Mucosa of descending colon (tissue), 3 donors: ENCODE data around the gene STAT4. TPM values are rescaled to one million over a fixed set of nuclear protein-coding genes. Genes with fewer than 3 reads are reported as not detected.

Experiments used
- ATAC-seq: fragments of 200-7000 bp; cut with Tn5 transposase; one replicate; pipeline ENCODE4 v1.9.1; 2020; ENCODE audit warnings: mild to moderate bottlenecking, moderate library complexity
- DNase-seq, 3 donors: peaks; one replicate each; pipeline ENCODE4 v3.0.0-alpha.2; 2020
- H3K36me3 ChIP-seq: fragments of 200-600 bp; one replicate; pipeline ENCODE4 v1.8.0; 2021; ENCODE audit warnings: low read depth, mild to moderate bottlenecking
- H3K4me1 ChIP-seq: fragments of 200-600 bp; one replicate; pipeline ENCODE4 v1.8.0; 2021; ENCODE audit warnings: low read depth, mild to moderate bottlenecking
- H3K4me3 ChIP-seq: fragments of 200-600 bp; one replicate; pipeline ENCODE4 v1.8.0; 2021; ENCODE audit warnings: mild to moderate bottlenecking
- H3K9me3 ChIP-seq: fragments of 200-600 bp; one replicate; pipeline ENCODE4 v1.8.0; 2021; ENCODE audit warnings: mild to moderate bottlenecking
- CTCF ChIP-seq: fragments of 200-600 bp; IDR thresholded peaks from one replicate; pipeline ENCODE4 v1.8.0; 2022; ENCODE audit warnings: antibody characterized with exemption, mild to moderate bottlenecking
- intact Hi-C, 2 donors: fragments of 100-400 bp; cut with DNase I in 1 of 2; cut with micrococcal nuclease in 1 of 2; formaldehyde crosslinking; loops; one replicate each; pipeline versions ENCODE4 v1.11.0 to v1.11.1; 2022; cut with DNase I, micrococcal nuclease
- total RNA-seq, 3 donors: library from RNA; stranded (reverse); fragmentation: NEBNext Ultra II Directional in 2 of 3; extraction: Animal tissue kit (Norgen Biotek cat#: 25700) in 2 of 3; gene quantifications; one replicate each; pipeline versions ENCODE4 v1.2.1 to v1.2.4, GENCODE V29; 2021 to 2023
- donor health status: DM: no; HTN: no; CAD: no; lungs with moderate emphysema.
- donor health status: DM: no; HTN: no; CAD: no.
- donor health status: DM: no; HTN: yes; CAD: no.

STAT4 gene
- total RNA-seq, 3 donors from 2014 or later, result 2.7 to 4.0 (median 3.6) TPM

- DNase-seq, result no peak
- Histone ChIP-seq H3K4me1 (peaks cover 18% of the 10 kb centered on the region), H3K36me3 (no peaks in the 10 kb centered on the region), H3K4me3 (no peak overlapping the region), H3K9me3 (no peaks in the 10 kb centered on the region)
- no peak for TF ChIP-seq CTCF
- peak; percentile 9 for ATAC-seq
- intact Hi-C loops, result loop anchor here (5.0 to 10.0 kb wide), 3 partner anchors 145 to 353 kb away; no protein-coding TSS in a partner anchor
These were observed 18.9 kb upstream of the STAT4 start for GRCh38 chr2:191169456-191170300.

GRCh38 chr2:191167766-191168165 is 17.0 kb upstream of the STAT4 start:
- ATAC-seq (peak; percentile 78), DNase-seq (peak in 1 of 3 donors; percentile 55)
- TF ChIP-seq CTCF, result no peak
- H3K36me3 ChIP-seq, result no peaks in the 10 kb centered on the region
- H3K4me1 ChIP-seq, result peaks cover 18% of the 10 kb centered on the region
- H3K4me3 ChIP-seq, result no peak overlapping the region
- intact Hi-C loops, result loop anchor here (5.0 to 10.0 kb wide), 2 partner anchors 347 to 355 kb away; no protein-coding TSS in a partner anchor
- no peaks in the 10 kb centered on the region for H3K9me3 ChIP-seq

- H3K9me3 ChIP-seq, result no peaks in the 10 kb centered on the region
- TF ChIP-seq CTCF, result no peak
- ATAC-seq (no peak), DNase-seq (no peak)
- intact Hi-C loops, result loop anchor here (5.0 to 10.0 kb wide), 2 partner anchors 348 to 355 kb away; no protein-coding TSS in a partner anchor
- H3K4me1 ChIP-seq, result peaks cover 18% of the 10 kb centered on the region
- no peak overlapping the region for H3K4me3 ChIP-seq
- no peaks in the 10 kb centered on the region for H3K36me3 ChIP-seq
These were observed 16.1 kb upstream of the STAT4 start for GRCh38 chr2:191166756-191167445.

GRCh38 chr2:191166111-191166755 is 15.4 kb upstream of the STAT4 start:
- ATAC-seq, result peak; percentile 56

More at GRCh38 chr2:191166111-191166755, 15.4 kb upstream of the STAT4 start:
- Histone ChIP-seq H3K9me3 (no peaks in the 10 kb centered on the region), H3K4me3 (no peak overlapping the region), H3K36me3 (no peaks in the 10 kb centered on the region), H3K4me1 (peaks cover 18% of the 10 kb centered on the region)
- no peak for TF ChIP-seq CTCF
- DNase-seq, result no peak
- intact Hi-C loops, result loop anchor here (5.0 to 10.0 kb wide), 2 partner anchors 349 to 356 kb away; no protein-coding TSS in a partner anchor
